HG03025 (cell line): ENCODE data around the gene MSTO1.
"Not testable (repeated sequence)": the region's sequence is repeated elsewhere in the genome, so short reads cannot be mapped to it uniquely, and the experiment has no call there.

Experiments
- ATAC-seq: cut with Tn5 transposase; IDR thresholded peaks from one replicate; pipeline ENCODE4 v1.9.1; 2021; ENCODE audit warnings: mild to moderate bottlenecking, moderate library complexity; ENCODE audit not compliant: unreplicated experiment, low FRiP score

Gene MSTO1

GRCh38 chr1:155609515-155610256 lies at the start of gene MSTO1:
TSS of gene MSTO1 (plus strand) at chr1:155610218. CDS start at chr1:155610249, 31 bp downstream.
- peak; percentile 81 for ATAC-seq

- peak; percentile 30 for ATAC-seq
Measured at GRCh38 chr1:155561779-155562580, 48.0 kb upstream of the MSTO1 start.

GRCh38 chr1:155562581-155563376 lies 47.2 kb upstream of the MSTO1 start, which contains the start of gene ASH1L:
TSS of gene ASH1L (minus strand) at chr1:155562803. CDS start at chr1:155521519, 41,284 bp downstream.
- ATAC-seq, result peak; percentile 59

- not testable (repeated sequence) for ATAC-seq
Measured at GRCh38 chr1:155563377-155564022, 46.5 kb upstream of the MSTO1 start.

GRCh38 chr1:155569988-155570592 lies 39.9 kb upstream of the MSTO1 start:
- ATAC-seq, result no peak

GRCh38 chr1:155570593-155570990 lies 39.4 kb upstream of the MSTO1 start:
- ATAC-seq, result no peak

- ATAC-seq, result no peak
Measured at GRCh38 chr1:155574077-155574476, 35.9 kb upstream of the MSTO1 start.

- not testable (repeated sequence) for ATAC-seq
Measured at GRCh38 chr1:155575608-155576007, 34.4 kb upstream of the MSTO1 start.

- not testable (repeated sequence) for ATAC-seq
Measured at GRCh38 chr1:155583846-155584245, 26.2 kb upstream of the MSTO1 start.

GRCh38 chr1:155589282-155589681 lies 20.7 kb upstream of the MSTO1 start:
- ATAC-seq, result not testable (repeated sequence)

- not testable (repeated sequence) for ATAC-seq
Measured at GRCh38 chr1:155590516-155591247, 19.3 kb upstream of the MSTO1 start.

- no peak for ATAC-seq
Measured at GRCh38 chr1:155591770-155592169, 18.2 kb upstream of the MSTO1 start.

- not testable (repeated sequence) for ATAC-seq
Measured at GRCh38 chr1:155595877-155596474, 14.0 kb upstream of the MSTO1 start.

- no peak for ATAC-seq
Measured at GRCh38 chr1:155596864-155597263, 13.2 kb upstream of the MSTO1 start.

GRCh38 chr1:155598842-155599331 lies 11.1 kb upstream of the MSTO1 start:
- no peak for ATAC-seq

- ATAC-seq, result not testable (repeated sequence)
Measured at GRCh38 chr1:155599828-155600572, 10.0 kb upstream of the MSTO1 start.

GRCh38 chr1:155607708-155608107 lies 2.3 kb upstream of the MSTO1 start:
- ATAC-seq, result no peak

- no peak for ATAC-seq
Measured at GRCh38 chr1:155608888-155609225, 1.2 kb upstream of the MSTO1 start.
